ENCODE results near the gene AMIGO2.

The AMIGO2 gene

GRCh38 chr12:47091009-47091408 lies 11.2 kb upstream of the AMIGO2 start:
- no peak for TF ChIP-seq CTCF (IDR thresholded peaks at IDR 0.05; ENCODE audit: insufficient read depth, low read depth, low read length, missing control alignments)
- no peak overlapping the region for H3K4me3 ChIP-seq (ENCODE audit: low read depth, low read length)
- DNase-seq (ENCODE audit: low read depth): no peak

GRCh38 chr12:47088021-47088944 lies 8.5 kb upstream of the AMIGO2 start:
- no peak for TF ChIP-seq CTCF (IDR thresholded peaks at IDR 0.05; ENCODE audit: insufficient read depth, low read depth, low read length, missing control alignments)
- no peak for DNase-seq (ENCODE audit: low read depth)
- H3K4me3 ChIP-seq (ENCODE audit: low read depth, low read length): no peak overlapping the region

GRCh38 chr12:47087088-47087688 lies 7.4 kb upstream of the AMIGO2 start:
- no peak for DNase-seq (ENCODE audit: low read depth)
- no peak for TF ChIP-seq CTCF (IDR thresholded peaks at IDR 0.05; ENCODE audit: insufficient read depth, low read depth, low read length, missing control alignments)
- no peak overlapping the region for H3K4me3 ChIP-seq (ENCODE audit: low read depth, low read length)

- H3K4me3 ChIP-seq (ENCODE audit: low read depth, low read length): no peak overlapping the region
- TF ChIP-seq CTCF (IDR thresholded peaks at IDR 0.05; ENCODE audit: insufficient read depth, low read depth, low read length, missing control alignments): no peak
- DNase-seq (ENCODE audit: low read depth): no peak
These were observed 6.1 kb upstream of the AMIGO2 start for GRCh38 chr12:47085815-47086252.

- no peak for TF ChIP-seq CTCF (IDR thresholded peaks at IDR 0.05; ENCODE audit: insufficient read depth, low read depth, low read length, missing control alignments)
- no peak overlapping the region for H3K4me3 ChIP-seq (ENCODE audit: low read depth, low read length)
- DNase-seq (ENCODE audit: low read depth): no peak
These were observed 4.4 kb upstream of the AMIGO2 start for GRCh38 chr12:47084172-47084571.

- no peak for DNase-seq (ENCODE audit: low read depth)
- no peak overlapping the region for H3K4me3 ChIP-seq (ENCODE audit: low read depth, low read length)
- no peak for TF ChIP-seq CTCF (IDR thresholded peaks at IDR 0.05; ENCODE audit: insufficient read depth, low read depth, low read length, missing control alignments)
These were observed 3.2 kb upstream of the AMIGO2 start for GRCh38 chr12:47082796-47083621.
